Nephron progenitor cell (in vitro differentiated cells): Measurements from ENCODE around the gene ABHD8.
A peak's percentile ranks its signal among the peaks of the same experiment; 100 is the strongest.

Source experiments
- DNase-seq: peaks from one replicate; pipeline ENCODE4 v3.0.0; 2021
- H3K27ac Mint-ChIP-seq: 2 replicates; pipeline ENCODE4 v1.8.0; 2021; ENCODE audit warnings: mild to moderate bottlenecking, moderate library complexity, mixed read lengths
- H3K27me3 Mint-ChIP-seq: 2 replicates; pipeline ENCODE4 v1.8.0; 2021; ENCODE audit warnings: mild to moderate bottlenecking, low read depth, mixed read lengths; ENCODE audit not compliant: poor library complexity
- H3K36me3 Mint-ChIP-seq: 2 replicates; pipeline ENCODE4 v1.8.0; 2021; ENCODE audit warnings: low read depth, mixed read lengths
- H3K4me1 Mint-ChIP-seq: 2 replicates; pipeline ENCODE4 v1.8.0; 2021; ENCODE audit warnings: mixed read lengths
- H3K4me3 Mint-ChIP-seq: 2 replicates; pipeline ENCODE4 v1.8.0; 2021; ENCODE audit warnings: mild to moderate bottlenecking, moderate library complexity, mixed read lengths
- H3K9me3 Mint-ChIP-seq: 2 replicates; pipeline ENCODE4 v1.8.0; 2021; ENCODE audit warnings: mild to moderate bottlenecking, moderate library complexity, mixed read lengths
- CTCF ChIP-seq: fragments of 200-600 bp; sonication (generic); IDR thresholded peaks from 2 replicates; pipeline ENCODE4 v1.5.0; 2021; ENCODE audit warnings: antibody characterized with exemption

ABHD8 gene

GRCh38 chr19:17347361-17347760, 44.1 kb upstream of the ABHD8 start:
- peaks cover 3% of the 10 kb centered on the region for H3K27me3 Mint-ChIP-seq
- H3K36me3 Mint-ChIP-seq = peaks cover 6% of the 10 kb centered on the region
- no peaks in the 10 kb centered on the region for H3K9me3 Mint-ChIP-seq
- peaks cover 50% of the 10 kb centered on the region for H3K4me1 Mint-ChIP-seq
- no peak overlapping the region for H3K27ac Mint-ChIP-seq
- H3K4me3 Mint-ChIP-seq = no peak overlapping the region
- no peak for TF ChIP-seq CTCF
- DNase-seq = no peak

GRCh38 chr19:17346109-17346671, 43.0 kb upstream of the ABHD8 start:
- Mint-ChIP-seq H3K27me3 (peaks cover 3% of the 10 kb centered on the region), H3K36me3 (peaks cover 6% of the 10 kb centered on the region), H3K4me3 (no peak overlapping the region), H3K4me1 (peaks cover 49% of the 10 kb centered on the region), H3K27ac (no peak overlapping the region), H3K9me3 (no peaks in the 10 kb centered on the region)
- peak; percentile 89 for DNase-seq
- peak; percentile 95 for TF ChIP-seq CTCF

- DNase-seq = no peak
- Mint-ChIP-seq H3K27me3 (peaks cover 3% of the 10 kb centered on the region), H3K36me3 (peaks cover 6% of the 10 kb centered on the region), H3K9me3 (no peaks in the 10 kb centered on the region), H3K27ac (no peak overlapping the region), H3K4me3 (no peak overlapping the region), H3K4me1 (peaks cover 49% of the 10 kb centered on the region)
- no peak for TF ChIP-seq CTCF
Observed at GRCh38 chr19:17341845-17342244, 38.6 kb upstream of the ABHD8 start.

- Mint-ChIP-seq H3K4me3 (no peak overlapping the region), H3K36me3 (peaks cover 6% of the 10 kb centered on the region), H3K4me1 (peaks cover 45% of the 10 kb centered on the region), H3K27me3 (peaks cover 3% of the 10 kb centered on the region), H3K27ac (no peak overlapping the region), H3K9me3 (no peaks in the 10 kb centered on the region)
- no peak for TF ChIP-seq CTCF
- DNase-seq = no peak
Observed at GRCh38 chr19:17341386-17341785, 38.2 kb upstream of the ABHD8 start.

- peaks cover 40% of the 10 kb centered on the region for H3K4me1 Mint-ChIP-seq
- H3K27me3 Mint-ChIP-seq = peaks cover 3% of the 10 kb centered on the region
- no peak for DNase-seq
- no peak overlapping the region for H3K27ac Mint-ChIP-seq
- peaks cover 6% of the 10 kb centered on the region for H3K36me3 Mint-ChIP-seq
- H3K9me3 Mint-ChIP-seq = no peaks in the 10 kb centered on the region
- H3K4me3 Mint-ChIP-seq = no peak overlapping the region
- no peak for TF ChIP-seq CTCF
Observed at GRCh38 chr19:17340871-17341357, 37.7 kb upstream of the ABHD8 start.

GRCh38 chr19:17340302-17340870, 37.2 kb upstream of the ABHD8 start:
- Mint-ChIP-seq H3K36me3 (peaks cover 6% of the 10 kb centered on the region), H3K27me3 (peaks cover 3% of the 10 kb centered on the region)

More at GRCh38 chr19:17340302-17340870, 37.2 kb upstream of the ABHD8 start:
- no peak overlapping the region for H3K27ac Mint-ChIP-seq
- peak; percentile 54 for DNase-seq
- peaks cover 40% of the 10 kb centered on the region for H3K4me1 Mint-ChIP-seq
- TF ChIP-seq CTCF = no peak
- H3K4me3 Mint-ChIP-seq = peak overlapping the region; percentile 38
- no peaks in the 10 kb centered on the region for H3K9me3 Mint-ChIP-seq
